Heart left ventricle (tissue), 13 donors: ENCODE measurements around the gene RAD51B.

Experiments
- CTCF ChIP-seq, 12 donors: fragments of 200-600 bp; sonication (generic) in 4 of 12; IDR thresholded peaks; one replicate each; pipeline versions ENCODE4 v1.5.0 to v1.8.0; 2018 to 2022; ENCODE audit warnings: antibody characterized with exemption in 12 of 12, mild to moderate bottlenecking in 5 of 12
- POLR2A ChIP-seq, 2 donors: fragments of 450-650 bp; IDR thresholded peaks; one replicate each; pipeline ENCODE4 v1.6.1; 2017; ENCODE audit warnings: antibody characterized with exemption in 2 of 2, mild to moderate bottlenecking in 2 of 2, moderate library complexity in 2 of 2
- donor health status: ischemic (EF 13 %, LVEDD 7.1; RV severe dilation, severe dysfunction).
- donor health status: DM: no; HTN: yes; CAD: no.
- donor health status: DM: no; HTN: no; CAD: no.
- donor health status: ischemic (EF 25% LVEDD 6.9; RV normal size, moderate dysfunction).
- donor health status: ischemic (EF 25% LVEDD 5.7; RV mildly dilated, moderate dysfunction).
- donor health status: ischemic (EF 35%, LVEDD 5.7; RV mildly dilated, moderate dysfunction).
- donor health status: nonischemic (EF 11% LVEDD 7.7; RV severe dilation, severe dysfunction).
- donor health status: DM: yes; HTN: yes; CAD: no.
- donor health status: PGD.
- donor health status: ischemic (EF 29% LVEDD 5.4; RV normal size, mild dysfunction).
- donor health status: nonischemic (EF 23%, LVEDD 6.1; RV moderate dilation, normal function).

GRCh38 chr14:68685419-68686204 lies 866.0 kb downstream of the RAD51B start:
- TF ChIP-seq CTCF (IDR thresholded peaks at IDR 0.05) (no peak), POLR2A (IDR thresholded peaks at IDR 0.05) (no peak)
